ENCODE measurements around the gene PILRA. TPM values are rescaled to one million over a fixed set of nuclear protein-coding genes. Genes with fewer than 3 reads are reported as not detected.

The PILRA gene
- total RNA-seq, 1 donor from 2014 or later, result 6.7 TPM

- TF ChIP-seq, protein P1, sequence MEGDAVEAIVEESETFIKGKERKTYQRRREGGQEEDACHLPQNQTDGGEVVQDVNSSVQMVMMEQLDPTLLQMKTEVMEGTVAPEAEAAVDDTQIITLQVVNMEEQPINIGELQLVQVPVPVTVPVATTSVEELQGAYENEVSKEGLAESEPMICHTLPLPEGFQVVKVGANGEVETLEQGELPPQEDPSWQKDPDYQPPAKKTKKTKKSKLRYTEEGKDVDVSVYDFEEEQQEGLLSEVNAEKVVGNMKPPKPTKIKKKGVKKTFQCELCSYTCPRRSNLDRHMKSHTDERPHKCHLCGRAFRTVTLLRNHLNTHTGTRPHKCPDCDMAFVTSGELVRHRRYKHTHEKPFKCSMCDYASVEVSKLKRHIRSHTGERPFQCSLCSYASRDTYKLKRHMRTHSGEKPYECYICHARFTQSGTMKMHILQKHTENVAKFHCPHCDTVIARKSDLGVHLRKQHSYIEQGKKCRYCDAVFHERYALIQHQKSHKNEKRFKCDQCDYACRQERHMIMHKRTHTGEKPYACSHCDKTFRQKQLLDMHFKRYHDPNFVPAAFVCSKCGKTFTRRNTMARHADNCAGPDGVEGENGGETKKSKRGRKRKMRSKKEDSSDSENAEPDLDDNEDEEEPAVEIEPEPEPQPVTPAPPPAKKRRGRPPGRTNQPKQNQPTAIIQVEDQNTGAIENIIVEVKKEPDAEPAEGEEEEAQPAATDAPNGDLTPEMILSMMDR (IDR thresholded peaks at IDR 0.05; ENCODE audit: unreplicated experiment), result no peak
- Mint-ChIP-seq H3K27me3 (ENCODE audit: low read depth) (peaks cover 17% of the 10 kb centered on the region), H3K4me1 (peaks cover 2% of the 10 kb centered on the region), H3K4me3 (no peak overlapping the region), H3K27ac (no peak overlapping the region), H3K36me3 (no peaks in the 10 kb centered on the region), H3K9me3 (no peaks in the 10 kb centered on the region)
- DNase-seq (ENCODE audit: low spot score in 2 of 2, unreplicated experiment in 2 of 2), result no peak
These were observed 20.8 kb downstream of the PILRA start for GRCh38 chr7:100394077-100394476.

GRCh38 chr7:100396421-100396982, 23.2 kb downstream of the PILRA start:
- TF ChIP-seq, protein P1 (IDR thresholded peaks at IDR 0.05; ENCODE audit: unreplicated experiment), result no peak
- Mint-ChIP-seq H3K4me1 (peaks cover 2% of the 10 kb centered on the region), H3K27me3 (ENCODE audit: low read depth) (peaks cover 17% of the 10 kb centered on the region), H3K36me3 (no peaks in the 10 kb centered on the region), H3K9me3 (no peaks in the 10 kb centered on the region), H3K4me3 (no peak overlapping the region), H3K27ac (no peak overlapping the region)
- no peak for DNase-seq (ENCODE audit: low spot score in 2 of 2, unreplicated experiment in 2 of 2)

- TF ChIP-seq, protein P1 (IDR thresholded peaks at IDR 0.05; ENCODE audit: unreplicated experiment), result no peak
- no peak for DNase-seq (ENCODE audit: low spot score in 2 of 2, unreplicated experiment in 2 of 2)
- H3K36me3 Mint-ChIP-seq, result no peaks in the 10 kb centered on the region
- H3K4me1 Mint-ChIP-seq, result peaks cover 2% of the 10 kb centered on the region
- H3K4me3 Mint-ChIP-seq, result no peak overlapping the region
- peaks cover 17% of the 10 kb centered on the region for H3K27me3 Mint-ChIP-seq (ENCODE audit: low read depth)
- no peak overlapping the region for H3K27ac Mint-ChIP-seq
- no peaks in the 10 kb centered on the region for H3K9me3 Mint-ChIP-seq
These were observed 24.2 kb downstream of the PILRA start for GRCh38 chr7:100397315-100398081.

DNA sequence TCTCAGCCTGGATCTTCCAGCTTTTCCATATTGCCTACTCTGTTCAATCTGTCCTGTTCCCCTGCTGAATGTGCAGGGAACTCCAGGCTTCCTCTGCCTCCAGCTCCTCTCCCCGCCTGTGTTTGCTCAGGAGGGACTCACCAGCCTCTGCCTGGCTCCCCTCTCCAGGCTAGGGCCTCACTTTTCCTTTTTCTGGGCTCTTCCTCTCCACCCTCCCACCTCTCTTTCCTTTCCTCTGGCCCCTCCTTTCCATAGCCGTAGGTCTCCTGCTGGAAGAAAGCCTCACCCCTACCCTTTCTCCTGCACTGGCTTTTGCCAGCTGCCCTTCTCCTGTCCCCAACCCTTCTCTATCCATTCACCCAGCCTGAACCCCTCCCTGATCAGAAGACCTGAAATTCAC, 25.0 kb downstream of the PILRA start:
- Mint-ChIP-seq H3K27ac (no peak overlapping the region), H3K4me1 (peaks cover 2% of the 10 kb centered on the region), H3K4me3 (no peak overlapping the region)

GRCh38 chr7:100400041-100400440, 26.8 kb downstream of the PILRA start:
- TF ChIP-seq, protein P1 (IDR thresholded peaks at IDR 0.05; ENCODE audit: unreplicated experiment), result no peak
- no peak for DNase-seq (ENCODE audit: low spot score in 2 of 2, unreplicated experiment in 2 of 2)
- no peak overlapping the region for H3K4me3 Mint-ChIP-seq
- peaks cover 19% of the 10 kb centered on the region for H3K27me3 Mint-ChIP-seq (ENCODE audit: low read depth)
- no peak overlapping the region for H3K27ac Mint-ChIP-seq
- no peaks in the 10 kb centered on the region for H3K9me3 Mint-ChIP-seq
- peaks cover 2% of the 10 kb centered on the region for H3K4me1 Mint-ChIP-seq
- no peaks in the 10 kb centered on the region for H3K36me3 Mint-ChIP-seq

More for the DNA sequence above, 25.0 kb downstream of the PILRA start:
- no peak for DNase-seq (ENCODE audit: low spot score in 2 of 2, unreplicated experiment in 2 of 2)
- no peaks in the 10 kb centered on the region for H3K9me3 Mint-ChIP-seq
- TF ChIP-seq, protein P1 (IDR thresholded peaks at IDR 0.05; ENCODE audit: unreplicated experiment), result no peak
- H3K36me3 Mint-ChIP-seq, result no peaks in the 10 kb centered on the region
- peaks cover 16% of the 10 kb centered on the region for H3K27me3 Mint-ChIP-seq (ENCODE audit: low read depth)
